Lung microvascular endothelial cell (primary cell): ENCODE measurements around the gene PXDN. TPM values are rescaled to one million over a fixed set of nuclear protein-coding genes. Genes with fewer than 3 reads are reported as not detected.

Experiments used
- DNase-seq, 2 donors: peaks; one replicate each; pipeline versions ENCODE4 v3.0.0 to v3.0.0-alpha.2; 2010; ENCODE audit warnings: low read depth in 2 of 2
- total RNA-seq: library from RNA; depleted of rRNA; stranded (reverse); fragments of >200 nt; gene quantifications from 2 replicates; pipeline ENCODE4 v1.2.1, GENCODE V29; 2014

The PXDN gene
- total RNA-seq, 1 donor from 2014 or later: 140 TPM

DNA sequence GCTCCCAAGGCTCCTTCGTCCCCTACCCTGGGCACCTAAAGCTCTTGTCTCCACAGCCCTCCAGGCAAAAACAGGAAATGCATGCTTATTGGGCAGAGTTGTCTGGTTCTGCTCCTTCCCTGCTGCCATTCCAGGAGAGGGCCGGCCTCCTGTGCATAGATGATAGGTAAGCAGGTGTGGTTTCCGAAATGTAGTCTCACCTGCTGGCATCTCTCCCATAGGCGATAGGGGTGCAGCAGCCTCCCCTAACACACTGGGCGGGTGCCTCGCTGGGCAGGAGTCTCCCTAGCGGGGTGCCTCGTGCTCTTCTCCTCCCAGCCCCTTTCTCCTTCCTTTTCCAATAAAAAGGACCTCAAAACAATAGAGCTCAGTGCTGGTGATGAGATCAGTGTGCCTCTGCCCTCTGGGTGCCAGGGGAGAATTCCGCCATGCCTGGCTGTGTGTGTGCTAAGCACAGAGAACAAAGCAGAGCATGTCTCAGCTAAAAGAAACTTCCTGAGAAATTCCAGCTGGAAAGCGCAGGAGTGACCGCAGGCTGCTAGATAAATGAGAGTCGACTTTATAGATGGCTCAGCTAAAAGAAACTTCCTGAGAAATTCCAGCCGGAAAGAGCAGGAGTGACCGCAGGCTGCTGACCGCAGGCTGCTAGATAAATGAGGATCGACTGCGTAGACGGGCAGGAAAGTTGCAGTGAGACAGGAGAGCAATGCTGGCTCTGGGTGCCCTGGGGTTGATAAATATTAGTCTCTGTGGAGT, 11.3 kb upstream of the PXDN start:
- DNase-seq: peak; percentile 21 to 94

DNA sequence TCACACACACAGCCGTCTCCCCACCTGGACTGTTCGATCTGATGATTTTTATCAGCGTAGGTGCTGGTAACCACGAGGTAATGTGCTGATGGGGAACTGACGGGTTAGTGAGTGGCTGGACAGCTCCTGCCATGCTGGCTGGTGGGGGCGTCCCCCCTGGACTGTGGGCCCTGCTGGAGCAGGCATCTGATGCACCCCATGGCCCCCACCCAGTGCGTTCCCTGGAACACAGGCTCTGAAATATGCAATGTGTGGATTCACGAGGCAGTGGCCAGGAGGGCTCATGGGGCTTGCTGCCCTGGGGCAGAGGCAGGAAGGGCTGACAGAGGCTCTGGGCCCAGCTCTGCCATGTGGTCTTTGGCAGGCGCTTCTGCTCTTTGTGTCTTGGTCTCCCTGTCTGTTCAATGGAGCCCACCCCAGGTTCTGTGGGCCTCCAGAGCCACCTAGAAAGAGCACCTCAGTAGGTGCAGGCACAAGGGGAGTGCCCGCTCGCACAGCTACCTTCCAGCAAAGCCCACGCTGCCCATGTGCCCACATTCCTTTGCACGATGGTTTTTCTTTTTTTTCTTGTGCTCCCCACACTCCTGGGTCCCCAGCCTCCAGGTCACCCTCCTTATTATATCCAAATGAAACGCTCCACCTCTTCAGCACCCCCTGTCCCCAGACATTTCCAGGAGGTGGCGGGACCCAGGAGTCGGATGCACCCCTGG, 10.3 kb upstream of the PXDN start:
- no peak for DNase-seq

DNA sequence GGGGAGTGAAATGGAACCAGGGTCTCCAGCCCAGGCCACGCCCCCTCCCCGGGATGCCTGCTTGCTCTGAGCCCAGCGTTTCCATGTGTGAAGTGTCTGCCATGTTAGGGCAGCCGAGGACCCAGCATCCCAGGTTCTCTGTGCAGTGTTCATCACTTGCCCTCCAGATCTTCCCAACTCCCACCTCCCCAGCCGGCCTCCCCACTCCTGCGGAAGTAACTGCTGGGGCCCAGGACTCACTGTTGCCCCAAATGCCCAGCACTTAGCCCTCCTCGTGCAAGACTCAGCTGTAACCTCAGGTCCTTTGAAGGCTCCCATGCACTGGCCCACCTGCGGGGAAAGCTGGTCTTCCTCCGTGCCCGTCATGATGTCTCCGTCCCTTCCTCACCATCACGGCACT, 9.7 kb upstream of the PXDN start:
- DNase-seq: no peak

DNA sequence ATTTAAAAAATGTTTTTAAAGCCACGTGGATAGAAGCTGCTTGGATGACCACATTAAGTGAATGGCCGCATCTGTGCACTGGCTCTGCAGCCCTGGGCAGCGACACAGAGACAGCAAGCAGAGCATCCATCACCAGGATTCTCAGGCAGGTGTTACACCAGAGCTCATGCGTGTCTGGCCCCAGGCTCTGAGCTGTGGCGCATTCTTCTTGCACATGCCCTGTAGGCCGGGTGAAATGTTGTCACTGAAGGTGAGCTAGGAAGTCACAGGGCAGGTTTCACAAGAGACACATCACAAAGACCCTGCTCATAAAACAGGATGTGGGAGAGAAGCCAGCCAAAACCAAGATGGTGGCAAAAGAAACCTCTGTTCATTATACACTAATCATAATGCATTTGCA, 8.4 kb upstream of the PXDN start:
- DNase-seq: no peak

DNA sequence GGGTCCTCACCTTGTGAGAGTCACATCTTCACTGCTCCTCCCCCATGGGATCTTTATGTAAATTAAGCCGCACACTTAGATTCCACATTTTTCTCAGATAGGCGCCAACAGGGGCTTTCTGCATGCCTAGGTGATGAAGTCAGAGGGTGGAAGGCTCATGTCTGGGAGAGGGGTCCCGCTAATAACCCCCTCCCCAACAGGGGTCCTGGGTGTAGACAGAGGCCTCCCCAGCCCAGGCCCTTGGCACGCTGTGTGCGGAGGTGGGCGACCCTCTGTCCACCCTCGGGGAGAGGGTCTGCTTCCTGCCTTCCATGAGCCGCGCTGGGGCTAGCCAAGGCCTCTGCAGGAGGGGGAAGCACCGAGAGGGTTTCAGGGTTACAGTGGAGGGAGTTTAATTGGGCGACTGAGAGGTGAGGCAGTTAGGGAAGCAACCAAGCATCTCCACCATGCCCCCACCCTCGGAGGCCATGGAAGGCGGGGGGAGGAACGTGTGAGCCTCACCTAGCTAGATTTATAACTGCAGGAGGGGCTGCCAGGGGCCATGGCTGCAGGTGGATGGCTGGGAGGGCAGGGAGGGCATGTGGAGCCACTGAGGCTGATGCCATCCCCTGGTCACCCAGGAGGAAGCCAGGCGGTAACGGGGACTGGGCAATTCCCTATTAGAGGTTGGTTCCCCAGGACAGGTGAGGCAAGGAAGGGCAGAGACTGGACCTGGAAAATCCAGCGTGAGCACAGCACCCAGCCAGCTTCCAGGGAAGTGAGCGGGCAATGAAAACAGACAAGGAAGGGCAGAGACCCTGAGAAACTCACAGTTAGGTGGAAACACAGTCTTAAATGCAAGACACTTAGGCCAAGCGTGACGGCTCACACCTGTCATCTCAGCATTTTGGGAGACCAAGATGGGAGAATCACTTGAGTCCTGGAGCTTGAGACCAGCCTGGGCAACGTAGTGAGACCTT, 7.7 kb upstream of the PXDN start:
- DNase-seq: no peak

DNA sequence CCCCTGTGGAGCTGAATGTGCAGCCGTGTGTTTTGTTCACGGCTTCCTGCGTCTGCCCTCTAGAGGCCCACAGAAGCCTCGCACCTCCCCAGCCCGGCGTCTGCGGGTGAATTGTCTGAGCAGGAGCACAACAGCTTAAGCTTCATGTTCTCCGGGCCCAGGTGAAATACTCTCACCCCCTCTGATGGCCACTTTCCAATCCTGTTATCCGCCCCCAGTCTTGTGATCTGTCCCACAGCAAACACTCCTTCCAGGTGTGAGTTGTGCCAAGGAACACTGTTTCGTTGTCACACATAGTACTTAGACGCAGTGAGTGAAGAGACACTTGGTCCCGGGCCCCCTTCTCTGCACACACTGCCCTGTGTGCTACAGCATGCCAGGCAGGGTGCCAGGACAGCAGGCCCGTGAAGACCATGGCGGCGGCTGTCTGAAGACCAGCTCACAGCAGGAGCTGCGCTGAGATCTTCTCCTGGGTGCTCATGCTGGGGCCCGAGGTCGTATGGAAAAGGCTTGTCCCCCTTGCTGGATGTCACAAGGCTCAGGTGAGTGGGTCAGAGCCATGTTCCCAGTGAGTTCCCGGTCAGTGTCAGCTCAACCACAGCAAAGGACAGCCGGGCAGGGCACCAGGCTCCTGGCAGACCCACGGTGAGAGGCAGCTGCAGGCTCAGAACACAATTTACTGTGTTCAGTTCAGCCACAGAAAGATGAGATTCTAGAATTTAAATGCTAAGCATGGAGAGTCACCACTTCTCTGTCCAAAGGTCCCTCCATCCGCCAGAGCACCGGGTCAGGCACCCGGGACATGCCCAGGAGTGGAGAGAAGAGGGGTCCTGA, 6.8 kb upstream of the PXDN start:
- DNase-seq: peak; percentile 83

DNA sequence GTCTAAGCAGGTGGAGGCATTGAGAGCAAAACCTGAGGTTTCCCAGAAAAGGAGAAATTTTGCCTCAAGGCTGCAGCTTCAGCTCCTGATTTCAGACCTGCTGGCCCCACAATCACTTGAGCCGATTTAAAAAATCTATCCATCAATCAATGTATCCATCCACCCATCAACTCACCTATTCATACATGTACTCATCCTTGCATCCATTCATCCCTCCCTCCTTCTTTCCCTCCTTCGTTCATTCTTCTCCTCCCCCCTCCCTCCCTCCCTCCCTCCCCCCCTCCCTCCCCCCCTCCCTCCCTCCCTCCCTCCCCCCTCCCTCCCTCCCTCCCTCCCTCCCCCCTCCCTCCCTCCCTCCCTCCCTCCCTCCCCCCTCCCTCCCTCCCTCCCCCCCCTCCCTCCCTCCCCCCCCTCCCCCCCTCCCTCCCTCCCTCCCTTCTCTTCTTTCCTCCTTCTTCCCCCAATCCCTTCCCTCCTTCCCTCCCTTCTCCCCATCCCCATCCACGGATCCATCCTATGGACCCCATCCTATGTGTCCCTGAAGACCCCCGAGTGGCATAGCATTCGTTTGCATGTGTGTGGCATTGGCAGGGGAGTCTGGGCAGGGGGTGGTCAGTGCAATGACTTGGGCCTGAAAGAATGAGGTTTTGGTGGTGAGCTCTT, 6.1 kb upstream of the PXDN start:
- DNase-seq: no peak

DNA sequence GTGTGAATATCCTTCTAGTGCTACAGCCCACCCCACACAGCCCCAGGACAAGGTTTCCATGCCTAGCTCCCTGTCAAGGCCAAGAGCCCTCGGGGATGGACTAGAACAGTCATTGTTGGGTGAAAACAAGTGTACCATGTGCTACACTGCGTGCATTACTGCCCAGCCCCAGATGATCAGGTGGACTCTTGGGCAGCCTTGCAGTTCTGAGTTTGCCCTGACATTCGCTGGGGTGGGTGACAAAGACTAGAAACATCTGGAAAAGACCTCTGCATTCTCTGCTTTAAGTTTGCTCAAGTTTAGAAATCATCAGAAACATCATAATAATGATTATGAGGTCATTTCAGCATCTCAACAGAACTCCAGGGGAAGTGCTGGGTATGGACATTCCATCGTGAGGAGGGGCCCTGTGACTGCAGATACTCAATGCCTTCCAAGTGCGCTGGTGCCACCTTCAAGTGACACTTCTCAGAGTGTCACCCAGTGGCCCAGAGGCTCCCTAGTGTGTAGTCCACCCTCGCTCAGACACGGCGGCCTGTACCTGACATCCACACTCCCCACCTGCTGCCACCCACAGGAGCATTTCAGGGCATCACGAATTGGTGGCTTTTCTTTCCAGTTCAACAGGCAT, 5.3 kb upstream of the PXDN start:
- DNase-seq: no peak

DNA sequence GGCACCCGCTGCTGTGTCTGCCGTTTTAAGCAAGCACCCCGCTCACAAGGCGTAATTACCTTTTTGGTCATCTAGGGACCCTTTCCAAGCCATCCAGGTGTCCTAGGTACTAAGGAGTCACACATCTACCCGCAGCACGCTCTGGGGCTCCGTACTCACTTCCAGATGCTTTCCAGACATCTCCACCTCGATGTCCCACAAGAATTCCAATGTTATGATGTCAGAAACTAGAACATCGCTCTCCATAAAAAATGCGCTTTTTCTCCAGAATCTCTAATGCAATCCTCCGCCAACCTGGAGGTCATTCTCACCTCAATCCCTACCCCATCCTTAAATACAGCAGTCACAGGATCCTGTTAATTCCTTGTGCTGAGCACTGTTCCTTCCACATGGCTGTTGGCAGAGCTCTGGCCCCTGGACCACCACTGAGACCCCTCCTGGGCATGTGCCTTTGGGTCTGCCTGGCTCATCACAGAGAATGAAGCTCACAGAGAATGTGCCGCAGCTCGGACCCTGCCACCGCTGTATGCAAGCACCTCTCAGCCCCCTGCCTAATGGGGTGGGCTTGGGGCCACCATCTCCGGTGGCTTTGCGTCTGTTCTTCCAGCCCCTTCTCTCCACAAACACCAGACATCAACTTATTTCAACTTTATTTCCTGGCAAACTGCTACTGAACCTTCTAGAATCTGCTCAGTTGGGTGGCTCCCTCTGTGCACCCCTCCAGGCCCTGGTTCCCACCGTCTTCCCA, 4.6 kb upstream of the PXDN start:
- no peak for DNase-seq

DNA sequence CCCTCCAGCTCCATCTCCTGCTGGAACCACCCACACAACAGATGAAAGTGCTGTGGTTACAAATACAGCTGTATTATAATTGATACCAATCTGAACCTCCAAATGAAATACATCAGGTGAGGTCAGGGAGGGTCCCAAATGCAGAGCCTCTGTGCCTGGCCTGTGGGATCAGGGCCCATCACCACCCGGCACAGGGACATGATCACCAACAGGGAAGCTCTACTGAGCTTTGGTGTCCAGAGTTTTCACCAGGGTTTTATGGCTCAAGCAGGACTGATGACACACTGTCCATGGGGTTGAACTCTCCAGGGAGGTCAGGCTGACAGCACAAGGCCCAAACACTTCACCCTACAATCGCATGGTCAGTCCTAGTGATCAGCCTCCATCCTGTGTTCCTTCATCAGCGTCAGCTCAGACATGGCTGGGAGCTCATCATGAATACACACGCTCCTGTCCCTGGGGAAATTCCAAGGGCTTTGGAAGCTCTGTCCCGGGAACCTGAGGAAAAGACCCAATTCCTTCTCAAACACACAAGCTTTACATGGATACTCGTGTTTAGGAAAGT, 3.9 kb upstream of the PXDN start:
- DNase-seq: no peak

DNA sequence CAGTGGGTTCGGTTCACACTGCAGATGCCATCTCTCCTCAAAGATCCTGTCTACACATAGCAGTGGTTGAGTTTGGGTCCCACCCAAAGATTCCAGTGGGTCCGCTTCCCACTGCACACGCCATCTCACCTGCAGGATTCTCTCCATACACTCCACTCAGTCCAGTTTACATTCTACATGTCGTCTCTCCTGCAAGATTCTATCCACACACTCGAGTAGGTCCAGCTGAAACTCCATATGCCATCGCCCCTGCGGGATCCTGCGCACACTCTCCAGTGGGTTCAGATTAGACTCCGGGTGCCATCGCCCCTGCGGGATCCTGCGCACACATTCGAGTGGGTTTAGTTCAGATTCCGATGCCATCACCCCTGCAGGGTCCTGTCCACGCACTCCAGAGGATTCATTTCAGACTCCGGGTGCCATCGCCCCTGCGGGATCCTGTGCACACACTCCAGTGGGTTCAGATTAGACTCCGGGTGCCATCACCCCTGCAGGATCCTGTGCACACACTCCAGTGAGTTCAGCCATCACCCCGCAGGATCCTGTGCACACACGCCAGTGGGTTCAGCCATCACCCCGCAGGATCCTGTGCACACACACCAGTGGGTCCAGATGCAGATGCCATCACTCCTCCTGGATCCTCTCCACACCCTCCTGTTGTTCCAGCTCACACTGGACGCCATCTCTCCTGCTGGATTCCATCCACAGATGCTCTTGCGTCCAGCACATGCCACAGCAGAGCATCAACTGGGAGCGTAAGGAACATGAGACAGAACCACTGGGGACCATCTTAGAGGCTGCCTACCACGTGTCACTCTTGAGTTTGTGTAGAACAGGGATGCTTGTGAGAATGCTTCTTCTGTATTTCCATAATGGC, 3.0 kb upstream of the PXDN start:
- DNase-seq: no peak

DNA sequence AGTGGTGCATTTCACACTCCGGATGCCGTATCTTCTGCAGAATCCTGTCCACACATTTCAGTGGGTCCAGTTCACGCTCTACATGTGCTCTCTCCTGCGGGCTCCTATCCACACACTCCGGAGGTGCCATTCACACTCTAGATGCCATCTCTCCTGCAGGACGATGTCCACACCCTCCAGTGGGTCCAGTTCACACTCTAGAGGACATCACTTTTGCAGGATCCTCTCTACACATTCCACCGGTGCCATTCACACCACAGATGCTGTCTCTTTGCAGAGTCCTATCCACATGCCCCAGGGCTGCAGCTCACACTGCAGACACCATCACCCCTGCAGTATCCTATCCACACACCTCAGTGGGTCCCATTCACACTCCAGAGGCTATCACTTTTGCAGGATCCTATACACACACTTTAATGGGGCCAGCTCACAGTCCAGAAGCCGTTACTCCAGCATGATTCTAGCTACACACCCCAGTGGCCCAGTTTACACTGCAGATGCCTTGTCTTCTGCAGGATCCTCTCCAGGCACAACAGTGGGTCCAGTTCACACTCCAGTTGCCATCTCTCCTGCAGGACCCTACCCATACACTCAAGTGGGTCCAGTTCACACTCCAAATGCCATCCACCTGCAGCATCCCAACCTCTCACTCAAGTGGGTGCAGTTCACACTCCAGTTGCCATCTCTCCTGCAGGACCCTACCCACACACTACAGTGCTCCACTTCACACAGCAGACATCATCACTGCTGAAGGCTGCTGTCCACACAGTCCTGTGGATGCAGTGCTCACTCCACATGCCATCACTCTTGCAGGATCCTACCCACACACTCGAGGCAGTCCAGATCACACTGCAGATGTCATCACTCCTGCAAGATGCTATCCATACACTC, 2.1 kb upstream of the PXDN start:
- DNase-seq: no peak

DNA sequence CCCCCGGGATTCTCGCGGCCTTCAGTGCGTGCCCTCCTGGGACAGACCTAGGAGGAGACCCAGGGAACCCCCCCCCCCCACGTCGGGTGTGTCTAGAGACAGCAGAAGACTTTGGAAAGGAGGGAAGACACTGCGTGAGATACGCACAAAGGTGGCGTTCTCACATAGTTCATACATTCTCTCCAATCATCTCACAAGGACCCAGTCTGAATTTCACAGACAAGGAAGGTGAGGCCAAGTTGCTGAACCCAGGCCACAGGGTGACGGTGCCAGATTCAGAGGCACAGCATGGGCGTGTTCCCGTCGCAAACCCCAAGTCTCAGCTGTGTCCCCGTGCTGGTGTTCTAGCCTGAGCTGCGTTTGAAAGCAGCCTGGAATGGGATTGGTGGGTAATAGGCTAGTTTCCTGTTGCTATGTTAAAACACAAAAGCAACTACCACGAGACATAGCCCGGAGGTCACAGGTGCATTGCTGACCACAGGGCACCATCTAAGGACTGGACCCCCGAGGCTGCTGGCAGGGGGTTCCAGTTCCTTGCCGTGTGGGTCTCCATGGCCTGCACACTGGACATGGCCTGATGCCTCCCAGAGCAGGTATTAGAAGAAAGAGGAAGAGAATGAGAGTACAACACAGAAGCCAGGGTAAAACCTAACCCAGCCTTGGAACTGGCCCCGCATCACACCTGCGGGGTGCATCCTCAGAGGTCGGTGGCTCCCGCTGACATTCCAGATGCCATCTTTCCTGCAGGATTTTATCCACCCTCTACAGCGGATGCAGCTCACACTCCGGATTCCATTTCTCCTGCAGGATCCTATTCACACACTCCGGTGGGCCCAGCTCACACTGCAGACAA, 1.1 kb upstream of the PXDN start:
- peak in 1 of 2 donors; percentile 41 for DNase-seq

DNA sequence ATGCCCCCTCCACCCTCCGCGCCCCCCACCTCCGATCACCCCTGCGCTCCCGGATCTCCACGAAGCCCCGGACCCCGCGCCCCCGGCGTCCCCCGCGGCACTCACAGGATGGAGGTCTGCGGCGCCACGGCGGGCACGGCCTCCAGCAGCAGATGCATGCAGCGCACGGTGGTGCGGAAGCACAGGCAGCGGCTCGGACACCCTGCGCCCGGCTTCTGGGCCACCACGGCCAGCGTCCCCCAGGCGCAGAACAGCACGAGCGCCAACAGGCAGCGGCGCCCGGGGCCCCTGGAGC, 217 bp downstream of the PXDN start:
- DNase-seq: peak in 1 of 2 donors; percentile 68

DNA sequence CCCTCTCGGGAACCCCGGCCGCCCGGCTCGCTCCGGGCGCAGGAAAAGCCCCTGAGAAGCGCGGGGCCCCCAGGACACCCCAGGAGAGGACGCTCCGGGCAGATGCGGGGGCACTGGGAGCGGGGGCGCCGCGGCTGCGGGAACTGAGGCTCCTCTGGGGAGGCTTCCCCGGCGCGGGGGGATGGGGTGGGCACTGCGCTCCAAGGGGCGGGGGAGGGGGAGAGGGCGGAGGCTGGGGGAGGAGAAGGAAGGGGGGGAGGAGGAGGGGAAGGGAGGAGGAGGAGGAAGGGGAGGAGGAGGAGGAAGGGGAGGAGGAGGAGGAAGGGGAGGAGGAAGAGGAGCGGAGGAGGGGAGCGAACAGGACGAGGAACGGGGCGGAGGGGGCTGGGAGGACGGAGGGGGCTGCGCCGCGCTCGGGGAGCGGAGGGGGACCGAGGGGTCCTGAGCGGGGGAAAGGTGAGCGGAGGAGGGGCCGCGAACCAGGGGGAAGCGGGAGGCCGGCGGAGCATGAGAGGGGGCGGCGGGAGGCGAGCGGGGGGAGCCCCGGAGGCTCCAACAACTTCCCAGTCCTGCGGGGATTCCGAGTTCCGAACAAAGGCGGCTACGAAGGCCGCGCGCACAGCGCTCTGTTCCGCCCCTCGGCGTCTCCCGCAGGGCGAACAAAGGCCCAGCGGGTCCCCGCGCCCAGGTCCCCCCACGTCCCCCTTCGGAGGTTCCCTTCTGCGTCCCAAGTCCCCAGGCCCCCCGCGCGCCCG, 742 bp downstream of the PXDN start:
- DNase-seq: peak; percentile 62 to 65
